ENCODE measurements around the gene PIGQ. TPM values are rescaled to one million over a fixed set of nuclear protein-coding genes. Genes with fewer than 3 reads are reported as not detected.

Gene PIGQ
- polyA plus RNA-seq, 1 of the 3 experiments (the other 2 are of a cell fraction), result 38.7 TPM

DNA sequence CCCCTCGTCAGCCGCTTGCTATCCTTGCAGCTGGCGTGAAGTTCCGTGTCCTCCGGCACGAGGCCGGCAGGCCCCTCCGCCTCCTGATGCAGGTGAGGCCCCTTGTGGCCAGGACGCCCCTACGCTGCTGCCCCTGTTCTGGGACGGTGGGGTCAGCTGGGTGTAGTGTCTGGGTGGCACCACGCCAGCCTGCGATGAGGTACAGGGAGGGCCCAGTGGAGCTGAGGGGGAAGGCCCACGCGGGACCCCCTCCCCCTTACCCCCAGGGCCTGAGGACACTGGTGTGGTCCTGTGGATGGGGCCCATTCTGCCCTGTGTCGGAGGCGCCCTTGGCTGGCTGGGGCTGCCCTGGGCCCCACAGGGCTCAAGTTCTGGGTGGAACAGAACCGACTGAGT lies 12.4 kb downstream of the PIGQ start:
- peaks cover 10 to 22% of the 10 kb centered on the region in 2 experiments; a peak in 2 of 4 replicates for H3K4me1 ChIP-seq (ENCODE audit: control insufficient read depth in 1 of 2, insufficient read depth in 2 of 2, low read depth in 1 of 2, low read length in 1 of 2)
- H3K9me3 ChIP-seq, result no peaks in the 10 kb centered on the region
- H3K9me2 ChIP-seq, result no peaks in the 10 kb centered on the region
- POLR2A ChIA-PET, result no interaction called here
- H3K27ac ChIP-seq (ENCODE audit: low read depth in 2 of 2, low read length in 1 of 2), result no peak overlapping the region
- 87% methylated on average over 3 of the region's 18 CpGs for WGBS (ENCODE audit: low lambda C conversion rate)
- peaks cover 0 to 19% of the 10 kb centered on the region in 2 experiments for H3K36me3 ChIP-seq (replicated peaks in 1 of 2; ENCODE audit: control insufficient read depth in 1 of 2, insufficient read depth in 2 of 2, low read length in 1 of 2)
- no peak overlapping the region for H3K4me3 ChIP-seq (ENCODE audit: low read depth in 2 of 2, low read length in 1 of 2)
- TF ChIP-seq NFIC (IDR thresholded peaks at IDR 0.05; ENCODE audit: borderline replicate concordance), result no peak
- TF ChIP-seq, protein P1, sequence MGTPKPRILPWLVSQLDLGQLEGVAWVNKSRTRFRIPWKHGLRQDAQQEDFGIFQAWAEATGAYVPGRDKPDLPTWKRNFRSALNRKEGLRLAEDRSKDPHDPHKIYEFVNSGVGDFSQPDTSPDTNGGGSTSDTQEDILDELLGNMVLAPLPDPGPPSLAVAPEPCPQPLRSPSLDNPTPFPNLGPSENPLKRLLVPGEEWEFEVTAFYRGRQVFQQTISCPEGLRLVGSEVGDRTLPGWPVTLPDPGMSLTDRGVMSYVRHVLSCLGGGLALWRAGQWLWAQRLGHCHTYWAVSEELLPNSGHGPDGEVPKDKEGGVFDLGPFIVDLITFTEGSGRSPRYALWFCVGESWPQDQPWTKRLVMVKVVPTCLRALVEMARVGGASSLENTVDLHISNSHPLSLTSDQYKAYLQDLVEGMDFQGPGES (IDR thresholded peaks at IDR 0.05; ENCODE audit: low read depth, low read length), result no peak
- TF ChIP-seq YY1 (IDR thresholded peaks at IDR 0.05; ENCODE audit: low read depth), result no peak
- no peak for TF ChIP-seq RAD21 (IDR thresholded peaks at IDR 0.05; ENCODE audit: low read length)
- TF ChIP-seq MAX (IDR thresholded peaks at IDR 0.05; ENCODE audit: low read depth), result no peak
- TF ChIP-seq USF2 (IDR thresholded peaks at IDR 0.05; ENCODE audit: borderline replicate concordance, low read depth, low read length), result no peak
- no peak for TF ChIP-seq EZH2phosphoT487 (IDR thresholded peaks at IDR 0.05; ENCODE audit: borderline replicate concordance, low read depth)
- no peak for TF ChIP-seq FOXM1 (IDR thresholded peaks at IDR 0.05; ENCODE audit: low read depth)
- TF ChIP-seq GATA2 (CRISPR knock-in tag; IDR thresholded peaks at IDR 0.05), result no peak
- no peak for TF ChIP-seq TEAD4 (IDR thresholded peaks at IDR 0.05; ENCODE audit: borderline replicate concordance, insufficient read depth)
- TF ChIP-seq SIN3A (IDR thresholded peaks at IDR 0.05; ENCODE audit: borderline replicate concordance, low read depth, low read length), result no peak
- peaks cover 4% of the 10 kb centered on the region; the same call in 1 of the 2 replicates for H3K79me2 ChIP-seq (ENCODE audit: insufficient read depth)
- no peaks in the 10 kb centered on the region for H4K20me1 ChIP-seq (ENCODE audit: insufficient read depth)
- CTCF ChIA-PET, result interaction anchor here (1.0 to 1.2 kb wide), 4 partner anchors 11 to 79 kb away, joined by 3 read pairs; no protein-coding TSS in a partner anchor
- no peaks in the 10 kb centered on the region for H3K27me3 ChIP-seq (ENCODE audit: insufficient read depth)
- peaks cover 5% of the 10 kb centered on the region for H3F3A ChIP-seq (replicated peaks; ENCODE audit: insufficient read depth)
- no peak overlapping the region for H3K9ac ChIP-seq
- no peak for DNase-seq
- no peak overlapping the region for H2AFZ ChIP-seq (ENCODE audit: low read depth)
- no peak overlapping the region for H3K4me2 ChIP-seq

DNA sequence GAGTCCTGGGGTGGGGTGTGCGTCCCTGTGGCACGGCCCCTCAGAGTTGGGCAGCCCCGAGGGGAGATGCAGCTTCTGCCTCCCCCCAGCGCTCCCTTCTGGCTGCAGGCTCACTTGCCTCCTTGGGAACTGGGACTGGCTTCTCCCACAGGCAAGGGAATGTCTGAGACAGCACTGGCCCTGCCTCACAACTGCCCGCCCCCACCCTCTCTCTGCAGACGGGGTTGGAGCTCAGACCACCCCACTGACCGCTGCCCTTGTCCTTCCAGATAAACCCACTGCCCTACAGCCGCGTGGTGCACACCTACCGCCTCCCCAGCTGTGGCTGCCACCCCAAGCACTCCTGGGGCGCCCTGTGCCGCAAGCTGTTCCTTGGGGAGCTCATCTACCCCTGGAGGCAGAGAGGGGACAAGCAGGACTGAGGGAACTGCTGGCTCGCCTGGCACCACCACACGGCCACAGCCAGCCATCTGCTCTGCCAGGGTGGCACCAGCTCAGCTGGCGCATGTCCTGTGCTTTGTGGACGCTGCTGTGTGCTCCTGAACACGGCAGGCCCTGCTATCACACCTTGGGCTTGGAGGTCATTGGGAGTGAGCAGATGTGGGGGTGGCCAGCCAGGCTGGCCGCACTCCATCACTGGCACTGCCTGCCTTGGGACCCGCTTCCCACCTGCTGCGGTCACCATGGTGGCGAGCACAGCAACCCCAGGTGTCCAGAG lies 13.0 kb downstream of the PIGQ start:
- no peaks in the 10 kb centered on the region for H3K9me2 ChIP-seq
- no peak for DNase-seq
- no peak overlapping the region for H3K9ac ChIP-seq
- H3K27ac ChIP-seq (ENCODE audit: low read depth in 2 of 2, low read length in 1 of 2), result no peak overlapping the region; a peak in 1 of 4 replicates
- H3F3A ChIP-seq (replicated peaks; ENCODE audit: insufficient read depth), result peaks cover 10% of the 10 kb centered on the region
- ChIA-PET POLR2A (no interaction called here), CTCF (interaction anchor here (0.6 to 1.2 kb wide), 3 partner anchors 12 to 71 kb away, joined by 3 read pairs; no protein-coding TSS in a partner anchor)
- H3K27me3 ChIP-seq (ENCODE audit: insufficient read depth), result no peaks in the 10 kb centered on the region
- peaks cover 3 to 19% of the 10 kb centered on the region in 2 experiments for H3K36me3 ChIP-seq (replicated peaks in 1 of 2; ENCODE audit: control insufficient read depth in 1 of 2, insufficient read depth in 2 of 2, low read length in 1 of 2)
- peaks cover 15 to 26% of the 10 kb centered on the region in 2 experiments; a peak in 2 of 4 replicates for H3K4me1 ChIP-seq (ENCODE audit: control insufficient read depth in 1 of 2, insufficient read depth in 2 of 2, low read depth in 1 of 2, low read length in 1 of 2)
- H3K9me3 ChIP-seq, result no peaks in the 10 kb centered on the region
- H3K79me2 ChIP-seq (ENCODE audit: insufficient read depth), result peaks cover 10% of the 10 kb centered on the region
- H3K4me2 ChIP-seq, result no peak overlapping the region
- H3K4me3 ChIP-seq (ENCODE audit: low read depth in 2 of 2, low read length in 1 of 2), result no peak overlapping the region
- no peak overlapping the region for H2AFZ ChIP-seq (ENCODE audit: low read depth)
- 94% methylated on average over 12 of the region's 21 CpGs for WGBS (ENCODE audit: low lambda C conversion rate)
- no peaks in the 10 kb centered on the region for H4K20me1 ChIP-seq (ENCODE audit: insufficient read depth)
- no peak for TF ChIP-seq CHD2 (IDR thresholded peaks at IDR 0.05; ENCODE audit: low read length, partially characterized antibody)
- no peak for TF ChIP-seq MEF2A (IDR thresholded peaks at IDR 0.05; ENCODE audit: borderline replicate concordance, low read depth)
- TF ChIP-seq, protein P2, sequence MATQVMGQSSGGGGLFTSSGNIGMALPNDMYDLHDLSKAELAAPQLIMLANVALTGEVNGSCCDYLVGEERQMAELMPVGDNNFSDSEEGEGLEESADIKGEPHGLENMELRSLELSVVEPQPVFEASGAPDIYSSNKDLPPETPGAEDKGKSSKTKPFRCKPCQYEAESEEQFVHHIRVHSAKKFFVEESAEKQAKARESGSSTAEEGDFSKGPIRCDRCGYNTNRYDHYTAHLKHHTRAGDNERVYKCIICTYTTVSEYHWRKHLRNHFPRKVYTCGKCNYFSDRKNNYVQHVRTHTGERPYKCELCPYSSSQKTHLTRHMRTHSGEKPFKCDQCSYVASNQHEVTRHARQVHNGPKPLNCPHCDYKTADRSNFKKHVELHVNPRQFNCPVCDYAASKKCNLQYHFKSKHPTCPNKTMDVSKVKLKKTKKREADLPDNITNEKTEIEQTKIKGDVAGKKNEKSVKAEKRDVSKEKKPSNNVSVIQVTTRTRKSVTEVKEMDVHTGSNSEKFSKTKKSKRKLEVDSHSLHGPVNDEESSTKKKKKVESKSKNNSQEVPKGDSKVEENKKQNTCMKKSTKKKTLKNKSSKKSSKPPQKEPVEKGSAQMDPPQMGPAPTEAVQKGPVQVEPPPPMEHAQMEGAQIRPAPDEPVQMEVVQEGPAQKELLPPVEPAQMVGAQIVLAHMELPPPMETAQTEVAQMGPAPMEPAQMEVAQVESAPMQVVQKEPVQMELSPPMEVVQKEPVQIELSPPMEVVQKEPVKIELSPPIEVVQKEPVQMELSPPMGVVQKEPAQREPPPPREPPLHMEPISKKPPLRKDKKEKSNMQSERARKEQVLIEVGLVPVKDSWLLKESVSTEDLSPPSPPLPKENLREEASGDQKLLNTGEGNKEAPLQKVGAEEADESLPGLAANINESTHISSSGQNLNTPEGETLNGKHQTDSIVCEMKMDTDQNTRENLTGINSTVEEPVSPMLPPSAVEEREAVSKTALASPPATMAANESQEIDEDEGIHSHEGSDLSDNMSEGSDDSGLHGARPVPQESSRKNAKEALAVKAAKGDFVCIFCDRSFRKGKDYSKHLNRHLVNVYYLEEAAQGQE (IDR thresholded peaks at IDR 0.05; ENCODE audit: low read depth, low read length), result no peak
- TF ChIP-seq TAF1 (IDR thresholded peaks at IDR 0.05; ENCODE audit: borderline replicate concordance, low read depth, low read length), result no peak
- no peak for TF ChIP-seq JUND (IDR thresholded peaks at IDR 0.05)
- TF ChIP-seq TCF12 (IDR thresholded peaks at IDR 0.05), result no peak
